Frontal cortex (tissue), 1 donor: Measurements from ENCODE around the gene TVP23C. TPM values are rescaled to one million over a fixed set of nuclear protein-coding genes. Genes with fewer than 3 reads are reported as not detected.

Experiments
- small RNA-seq: library from RNA; depleted of rRNA; stranded (forward); fragments of <200 nt; gene quantifications from one replicate; pipeline ENCODE3, GENCODE V24; 2014
- total RNA-seq: library from RNA; depleted of rRNA; stranded (reverse); fragments of >200 nt; gene quantifications from one replicate; pipeline ENCODE4 v1.2.3, GENCODE V29; 2014

The TVP23C gene
- total RNA-seq, 1 donor from 2014 or later = 47.7 TPM

Small RNA genes lying within 50 kb of the gene (small RNA-seq; reads per million reads assigned to genes)
- gene AC005838.1 (not detected), gene RF00090 (not detected)

Other genes starting within 250 kb of the TVP23C start
- 1.2 TPM for gene TEKT3, start 221.9 kb downstream of the TVP23C start, total RNA-seq
- 6.9 TPM for gene CDRT4, start 95.9 kb downstream of the TVP23C start, total RNA-seq
- 0.82 TPM for gene FBXW10B, start 56.2 kb upstream of the TVP23C start, total RNA-seq
- gene TRIM16, start 120.8 kb upstream of the TVP23C start, total RNA-seq = 63.6 TPM
- gene ZNF286A, start 136.3 kb upstream of the TVP23C start, total RNA-seq = 177 TPM
- gene TBC1D26, start 168.8 kb upstream of the TVP23C start, total RNA-seq = 3.3 TPM